ENCODE results near the gene ITM2B.
"Not testable (repeated sequence)": the region's sequence is repeated elsewhere in the genome, so short reads cannot be mapped to it uniquely, and the experiment has no call there.

ITM2B gene

DNA sequence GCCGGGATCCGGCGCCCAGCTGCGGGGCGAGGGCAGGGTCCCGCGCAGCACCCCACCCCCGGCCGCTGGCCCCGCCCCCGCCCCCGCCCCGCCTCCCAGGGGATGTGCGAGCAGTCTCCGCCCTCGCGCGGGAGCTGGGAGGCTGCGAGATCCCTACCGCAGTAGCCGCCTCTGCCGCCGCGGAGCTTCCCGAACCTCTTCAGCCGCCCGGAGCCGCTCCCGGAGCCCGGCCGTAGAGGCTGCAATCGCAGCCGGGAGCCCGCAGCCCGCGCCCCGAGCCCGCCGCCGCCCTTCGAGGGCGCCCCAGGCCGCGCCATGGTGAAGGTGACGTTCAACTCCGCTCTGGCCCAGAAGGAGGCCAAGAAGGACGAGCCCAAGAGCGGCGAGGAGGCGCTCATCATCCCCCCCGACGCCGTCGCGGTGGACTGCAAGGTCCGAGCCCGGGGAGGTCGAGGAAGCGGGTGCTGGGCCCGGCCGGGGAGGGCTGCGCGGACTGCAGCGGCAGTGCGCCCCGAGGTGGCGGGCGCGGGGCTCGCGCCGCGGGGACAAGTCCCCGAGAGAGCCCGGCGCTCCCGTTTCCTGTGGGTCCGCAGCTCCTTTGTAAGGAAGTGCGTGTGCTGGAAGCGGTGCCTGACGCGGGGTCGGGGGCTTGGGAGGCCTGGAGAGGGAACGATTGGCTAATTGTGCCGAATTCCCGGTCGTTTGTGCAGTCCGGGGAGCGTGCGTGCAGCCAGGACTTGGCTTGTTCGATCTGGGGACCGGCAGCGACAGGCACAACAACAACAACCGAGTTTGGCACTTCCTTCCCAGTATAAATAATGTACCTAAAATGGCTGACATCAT, at the start of gene ITM2B:
ITM2B (plus strand) TSS at position 161 of the 843 bp plus-strand sequence; CDS start at position 316, 155 bp downstream.
- DNase-seq, result peak; percentile 24

DNA sequence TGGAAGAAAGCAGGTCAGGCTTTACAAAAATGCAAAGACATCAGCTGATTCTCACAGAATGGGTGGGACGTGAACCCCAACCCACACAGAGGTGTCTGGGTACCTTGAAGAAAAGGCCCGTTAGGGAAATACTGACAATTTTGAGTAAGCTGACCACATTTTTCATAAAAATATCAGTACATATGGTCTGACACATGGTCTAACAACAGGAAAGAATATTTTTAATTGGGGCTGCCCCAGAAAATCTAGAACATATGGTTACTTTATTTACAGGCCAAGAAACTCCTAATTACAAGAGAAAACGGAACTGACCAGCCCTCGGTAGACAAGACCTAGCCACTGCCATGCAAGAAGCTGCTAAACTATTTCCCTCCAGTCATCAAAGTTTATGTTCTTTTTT, 48.7 kb upstream of the ITM2B start:
- DNase-seq, result peak; percentile 53

DNA sequence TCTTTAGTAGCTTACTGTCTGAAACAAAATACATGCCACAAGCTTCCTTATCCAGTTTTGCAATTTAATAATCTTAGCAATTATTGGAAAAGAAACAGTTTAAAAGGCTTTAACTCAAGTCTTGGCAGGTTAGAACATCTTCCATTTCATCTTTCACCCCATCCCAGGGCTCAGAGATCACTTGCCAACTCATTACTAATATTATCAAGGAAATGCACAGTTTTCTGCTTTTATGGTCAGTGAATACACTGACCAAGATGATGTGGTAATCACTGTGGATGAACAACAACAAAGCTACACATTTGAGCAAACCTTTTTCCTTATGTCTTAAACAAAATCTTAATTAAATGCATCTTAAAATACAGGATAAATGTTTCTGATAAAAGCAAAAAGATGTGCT, 48.0 kb upstream of the ITM2B start:
- no peak for DNase-seq

DNA sequence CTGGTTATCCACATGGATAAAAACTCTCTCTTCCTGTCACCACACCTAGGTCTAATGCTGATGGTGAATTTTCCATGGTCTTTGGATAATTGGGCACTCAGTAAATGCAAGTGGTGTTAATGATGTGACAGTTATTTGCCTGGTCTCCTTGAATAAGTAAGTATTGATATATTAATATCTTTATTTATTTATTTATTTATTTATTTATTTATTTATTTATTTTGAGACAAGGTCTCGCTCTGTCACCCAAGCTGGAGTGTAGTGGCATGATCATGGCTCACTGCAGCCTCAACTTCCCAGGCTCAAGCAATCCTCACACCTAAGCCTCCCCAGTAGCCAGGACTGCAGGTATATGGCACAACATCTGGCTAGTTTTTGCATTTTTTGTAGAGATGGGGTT, 46.3 kb upstream of the ITM2B start:
- no peak for DNase-seq

DNA sequence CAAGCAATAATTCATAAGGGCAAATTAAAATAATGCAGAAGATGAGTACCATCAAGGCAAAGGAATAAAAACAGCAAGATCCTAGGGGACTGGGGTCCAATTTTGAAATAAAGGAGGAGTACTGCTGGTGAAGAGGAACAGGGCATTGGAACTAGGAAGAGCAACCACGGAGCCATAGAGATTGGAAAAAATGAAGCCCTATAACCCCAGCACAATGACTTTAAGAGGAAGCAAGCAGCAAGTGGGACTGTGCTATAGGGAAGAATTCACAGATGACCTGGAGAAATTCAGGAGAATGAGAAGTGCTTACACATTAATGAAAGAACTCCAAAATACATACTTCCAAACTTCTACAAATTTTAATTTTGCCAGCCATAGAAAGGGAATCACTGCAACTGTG, 44.9 kb upstream of the ITM2B start:
- no peak for DNase-seq

DNA sequence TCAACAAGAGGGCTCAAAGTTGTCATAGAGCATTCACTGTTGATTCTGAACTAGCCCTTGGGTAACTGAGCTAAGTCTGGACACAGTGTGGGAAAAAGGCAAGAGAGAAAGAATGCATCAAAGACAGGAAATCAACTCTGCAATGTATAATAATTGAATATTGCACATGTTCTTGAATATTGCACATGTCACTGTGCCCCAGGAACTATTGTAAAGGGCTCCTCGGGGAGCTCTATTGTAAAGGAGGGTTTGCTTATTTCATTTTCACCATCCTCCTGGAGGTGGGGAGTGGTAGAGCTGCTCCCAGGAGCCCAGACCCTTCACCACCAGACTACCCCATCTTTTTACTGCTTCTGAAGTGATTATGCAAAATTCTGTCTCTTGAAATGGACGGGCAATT, 44.4 kb upstream of the ITM2B start:
- DNase-seq, result no peak

DNA sequence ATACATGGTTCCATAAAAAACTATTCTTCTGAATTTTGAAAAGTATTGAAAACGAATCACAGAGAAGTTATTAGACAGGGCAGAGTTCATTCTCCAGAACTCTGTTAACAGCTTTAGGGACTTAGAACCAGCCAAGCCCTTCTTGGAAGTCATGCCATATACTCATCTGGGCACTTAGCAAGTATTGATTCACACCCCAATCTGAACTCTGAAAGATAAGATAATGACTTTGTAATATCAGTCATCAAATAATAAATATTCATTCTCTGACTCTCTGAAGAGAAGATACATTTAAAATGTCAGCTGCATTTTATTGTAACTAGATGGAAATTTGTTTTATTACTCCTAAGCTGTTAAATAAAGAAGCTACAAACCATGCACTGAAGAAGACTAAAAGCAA, 43.8 kb upstream of the ITM2B start:
- DNase-seq, result no peak

DNA sequence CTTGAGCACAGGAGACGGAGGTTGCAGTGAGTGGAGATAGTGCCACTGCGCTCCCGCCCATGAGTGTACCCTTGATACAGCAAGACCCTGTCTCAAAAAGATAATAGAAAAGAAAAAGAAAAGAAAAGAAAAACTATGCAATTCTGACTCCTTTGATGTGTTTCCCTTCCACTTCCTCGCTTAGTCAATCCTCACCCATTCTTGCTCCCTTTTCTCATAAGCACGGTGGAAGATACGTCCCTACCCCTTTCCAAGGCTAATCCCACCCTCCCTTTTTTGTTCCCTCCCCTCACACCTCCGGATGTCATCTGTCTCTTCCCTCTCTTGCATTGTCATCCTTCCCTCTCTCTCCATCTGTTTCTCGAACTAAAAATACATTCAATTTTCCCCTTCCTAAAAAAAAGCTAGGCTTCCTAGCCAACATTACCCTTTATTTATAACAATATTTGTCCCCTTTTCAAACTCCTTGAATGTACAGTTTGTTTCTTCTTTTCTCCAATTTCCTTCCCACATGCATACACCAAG, 40.5 kb upstream of the ITM2B start:
- DNase-seq, result peak; percentile 34

DNA sequence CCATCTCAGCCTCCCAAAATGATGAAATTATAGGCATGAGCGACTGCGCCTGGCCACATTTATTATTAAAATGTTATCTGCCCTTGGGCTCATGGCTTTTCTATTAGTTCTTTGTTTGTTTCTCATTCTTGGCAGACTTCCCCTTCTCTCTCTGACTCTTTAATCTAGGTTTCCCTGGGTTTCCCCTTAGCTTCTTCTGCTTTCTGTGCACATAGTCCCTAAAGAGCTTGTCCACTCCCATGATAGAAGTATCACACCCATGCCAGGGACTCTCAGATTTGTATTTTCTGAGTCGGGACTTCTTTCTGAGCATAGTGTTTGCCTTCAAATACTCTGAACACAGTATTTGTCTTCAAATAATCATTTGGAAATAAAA, 38.6 kb upstream of the ITM2B start:
- DNase-seq, result no peak

DNA sequence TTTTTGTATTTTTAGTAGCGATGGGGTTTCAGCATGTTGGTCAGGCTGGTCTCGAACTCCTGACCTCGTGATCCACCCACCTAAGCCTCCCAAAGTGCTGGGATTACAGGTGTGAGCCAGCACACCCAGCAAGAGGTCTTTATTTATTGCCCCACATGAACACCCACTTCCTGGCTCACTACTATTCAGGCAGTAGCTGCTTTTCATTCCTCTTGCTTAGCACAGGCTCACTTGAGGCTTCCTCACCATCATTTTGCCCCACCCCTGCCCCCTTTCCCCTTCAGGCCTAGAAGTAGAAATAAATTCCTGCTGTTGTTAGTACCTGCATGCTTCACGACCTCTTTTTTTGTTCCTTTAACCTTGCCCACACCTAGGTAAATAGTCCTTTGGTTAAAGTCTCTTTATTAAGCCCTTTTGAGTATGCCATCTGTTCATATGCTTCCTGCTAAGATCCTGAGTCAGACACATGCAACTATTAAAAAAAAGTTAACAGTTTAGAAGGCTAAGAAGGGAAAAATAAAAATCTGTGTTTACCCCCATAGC, 33.5 kb upstream of the ITM2B start:
- DNase-seq, result no peak

DNA sequence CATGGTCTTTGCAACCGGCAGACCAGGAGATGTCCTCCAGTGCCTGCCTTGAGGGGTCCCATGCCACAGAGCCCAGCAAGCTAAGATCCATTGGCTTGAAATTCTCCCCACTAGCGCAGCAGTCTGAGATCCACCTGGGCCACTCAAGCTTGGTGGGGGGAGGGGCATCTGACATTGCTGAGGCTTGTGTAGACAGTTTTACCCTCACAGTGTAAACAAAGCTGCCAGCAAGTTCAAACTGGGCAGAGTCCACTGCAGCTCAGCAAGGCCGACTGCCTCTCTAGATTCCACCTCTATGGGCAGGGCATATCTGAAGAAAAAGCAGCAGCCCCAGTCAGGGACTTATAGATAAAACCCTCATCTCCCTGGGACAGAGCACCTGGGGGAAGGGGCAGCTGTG, 32.0 kb upstream of the ITM2B start:
- DNase-seq, result no peak

DNA sequence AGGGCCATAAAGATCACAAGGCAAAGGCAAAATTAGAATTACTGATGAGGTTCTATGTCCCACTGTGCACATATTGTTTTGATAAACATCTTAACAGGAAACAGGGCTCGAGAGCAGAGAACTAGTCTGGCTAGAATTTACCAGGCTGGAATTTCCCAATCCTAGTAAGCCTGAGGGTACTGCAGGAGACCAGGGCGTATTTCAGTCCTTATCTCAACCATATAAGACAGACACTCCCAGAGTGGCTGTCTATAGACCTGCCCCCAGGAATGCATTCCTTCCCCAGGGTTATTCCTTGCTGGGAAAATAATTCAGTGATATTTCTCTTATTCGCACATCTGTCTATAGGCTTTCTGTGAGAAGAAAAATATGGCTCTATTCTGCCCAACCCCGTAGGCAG, 25.8 kb upstream of the ITM2B start:
- DNase-seq, result not testable (repeated sequence)

DNA sequence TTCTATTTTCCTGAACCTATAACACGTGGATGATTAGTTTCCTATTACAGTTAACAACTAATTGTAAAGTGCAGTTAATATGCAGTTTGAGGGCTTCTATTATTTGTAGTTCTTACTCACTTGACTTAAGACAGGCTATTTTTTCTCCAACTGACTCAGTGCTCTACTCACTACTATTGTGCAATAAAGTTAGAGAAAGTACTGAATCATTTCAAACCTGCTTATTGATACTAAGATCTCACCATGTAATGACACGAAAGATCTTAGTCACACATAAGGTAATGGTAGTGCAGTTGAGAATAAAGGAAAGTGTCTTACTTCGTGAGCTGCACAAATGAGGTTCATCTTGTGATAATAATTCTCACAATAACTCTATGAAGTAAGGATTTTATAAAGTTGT, 22.8 kb upstream of the ITM2B start:
- DNase-seq, result no peak

DNA sequence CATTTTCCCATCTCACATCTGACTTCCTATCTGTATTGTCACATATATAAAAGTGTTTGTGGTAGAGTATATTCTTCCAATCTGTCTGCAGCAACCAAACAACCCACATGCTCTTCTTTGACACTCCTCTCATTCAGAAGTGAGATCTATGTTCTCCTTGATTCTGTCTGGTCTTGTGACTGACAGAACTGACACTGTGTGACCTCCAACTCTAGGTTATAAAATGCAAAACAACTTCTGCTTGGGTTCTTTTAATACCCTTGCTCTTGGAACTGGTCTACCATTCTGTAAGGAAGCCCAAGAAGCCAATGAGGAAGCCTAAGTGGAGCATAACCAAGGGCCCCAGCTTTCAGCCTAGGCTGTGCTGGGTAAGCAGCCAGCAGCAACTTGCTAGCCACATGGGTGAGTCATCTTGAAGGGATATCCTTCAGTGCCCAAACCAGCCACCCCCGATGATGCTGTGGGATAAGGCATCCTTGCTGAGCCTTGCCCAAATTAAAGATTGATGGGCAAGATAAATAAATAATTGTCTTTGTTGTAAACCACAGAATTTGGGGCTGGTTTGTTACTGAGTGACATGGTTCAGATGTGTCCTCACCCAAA, 18.4 kb upstream of the ITM2B start:
- DNase-seq, result no peak

DNA sequence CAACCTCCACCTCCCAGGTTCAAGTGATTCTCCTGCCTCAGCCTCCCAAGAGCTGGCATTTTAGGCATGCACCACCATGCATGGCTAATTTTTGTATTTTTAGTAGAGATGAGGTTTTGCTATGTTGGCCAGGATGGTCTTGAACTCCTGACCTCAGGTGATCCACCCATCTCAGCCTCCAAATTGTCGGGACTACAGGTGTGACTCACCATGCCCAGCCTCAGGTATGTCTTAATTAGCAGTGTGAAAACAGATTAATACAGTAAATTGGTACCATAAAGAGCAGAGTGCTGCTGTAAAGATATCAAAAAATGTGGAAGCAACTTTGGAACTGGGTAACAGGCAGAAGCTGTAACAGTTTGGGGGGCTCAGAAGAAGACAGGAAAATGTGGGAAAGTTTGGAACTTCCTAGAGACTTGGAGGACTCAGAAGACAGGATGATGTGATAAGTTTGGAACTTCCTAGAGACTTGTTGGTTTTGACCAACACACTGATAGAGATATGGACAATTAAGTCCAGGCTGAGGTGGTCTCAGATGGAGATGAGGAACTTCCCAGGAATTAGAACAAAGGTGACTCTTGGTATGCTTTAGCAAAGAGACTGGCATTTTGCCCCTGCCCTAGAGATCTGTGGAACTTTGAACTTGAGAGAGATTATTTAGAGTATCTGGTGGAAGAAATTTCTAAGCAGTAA, 17.3 kb upstream of the ITM2B start:
- not testable (repeated sequence) for DNase-seq

DNA sequence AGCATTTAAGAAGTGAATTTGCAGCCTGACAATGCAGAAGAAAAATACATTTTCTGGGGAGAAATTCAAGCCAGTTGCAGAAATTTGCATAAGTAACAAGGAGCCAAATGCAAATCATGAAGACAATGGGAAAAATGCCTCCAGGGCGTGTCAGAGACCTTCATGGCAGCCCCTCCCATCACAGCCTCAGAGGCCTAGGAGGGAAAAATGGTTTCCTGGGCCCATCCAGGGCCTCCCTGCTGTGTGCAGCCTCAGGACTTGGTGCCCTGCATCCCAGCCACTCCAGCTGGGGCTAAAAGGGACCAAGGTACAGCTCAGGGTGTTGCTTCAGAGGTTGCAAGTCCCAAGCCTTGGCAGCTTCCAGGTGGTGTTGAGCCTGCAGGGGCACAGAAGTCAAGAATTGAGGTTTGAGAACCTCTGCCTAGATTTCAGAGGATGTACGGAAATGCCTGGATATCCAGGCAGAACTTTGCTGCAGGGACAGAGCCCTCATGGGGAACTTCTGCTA, 16.7 kb upstream of the ITM2B start:
- no peak for DNase-seq

DNA sequence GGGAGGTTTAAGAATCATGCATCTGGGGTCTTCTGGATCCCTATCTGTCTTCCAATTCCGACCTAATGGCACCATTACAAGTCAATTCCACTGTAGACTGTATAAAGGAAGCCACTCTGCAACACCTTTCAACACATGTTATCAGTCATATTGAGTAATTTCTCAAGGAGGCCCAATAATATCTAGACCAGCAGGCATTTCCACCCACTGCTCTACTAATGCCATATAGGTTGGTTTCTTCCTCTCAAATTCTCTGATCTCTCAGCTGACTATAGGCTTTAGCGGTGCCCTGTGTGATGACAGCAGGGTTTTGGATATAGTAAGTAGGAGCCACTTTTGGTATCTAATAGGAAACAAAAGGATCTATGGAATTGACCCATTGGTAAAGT, 12.4 kb upstream of the ITM2B start:
- DNase-seq, result no peak

DNA sequence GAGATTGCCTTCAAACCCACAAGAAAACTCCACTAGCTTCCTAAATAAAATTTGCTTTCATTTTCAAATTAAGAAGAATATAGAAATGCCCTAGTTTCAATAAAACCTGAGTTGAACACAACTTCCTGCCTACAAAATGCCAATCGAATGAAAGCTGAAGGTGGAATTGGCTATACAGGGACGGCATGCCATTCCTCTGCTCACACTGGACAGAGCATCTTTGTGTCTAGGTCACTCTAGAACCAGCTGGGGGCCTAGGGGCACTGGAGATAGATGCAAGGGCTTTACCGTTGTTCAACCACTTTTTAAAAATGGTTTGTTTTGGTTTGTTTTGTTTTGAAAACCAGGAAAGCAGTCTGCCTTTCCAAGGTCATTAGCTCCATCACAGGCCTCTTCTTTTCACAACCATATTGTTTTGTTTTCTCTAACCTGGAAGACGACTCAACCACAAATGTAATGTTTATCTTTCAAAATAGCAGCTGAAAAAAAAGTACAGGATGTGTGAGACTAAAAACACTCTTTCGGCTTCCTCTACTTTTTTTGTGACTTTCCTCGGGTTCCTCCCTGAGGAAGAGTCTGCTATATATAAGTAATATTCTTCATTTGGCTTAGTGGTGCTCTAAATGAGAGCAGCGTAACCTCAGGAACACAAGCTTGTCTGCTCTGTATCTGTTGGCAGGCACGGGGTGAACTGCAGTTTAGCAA, 11.9 kb upstream of the ITM2B start:
- DNase-seq, result no peak

DNA sequence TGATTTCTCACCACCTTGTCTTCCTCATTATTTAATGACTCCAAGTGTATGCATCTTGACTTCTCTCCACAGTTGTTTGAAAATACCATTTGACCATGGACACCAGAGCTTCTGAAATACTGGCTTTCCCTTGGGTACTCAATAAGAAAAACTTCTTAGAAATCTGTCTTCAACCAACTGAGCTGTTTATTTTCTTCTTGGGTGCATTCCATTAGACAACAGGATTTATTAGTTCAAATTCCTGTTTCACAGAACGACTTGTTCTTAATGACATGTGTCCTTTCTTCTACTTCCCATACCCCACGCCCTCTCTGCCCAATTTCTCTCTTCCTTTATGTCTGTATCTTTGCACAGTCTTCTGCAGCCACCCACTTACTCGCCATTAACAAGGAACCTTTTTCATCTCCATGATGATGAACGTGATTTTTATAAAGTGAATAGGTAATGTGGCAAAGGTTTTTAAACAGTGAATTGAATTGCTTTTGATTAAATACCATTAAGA, 11.3 kb upstream of the ITM2B start:
- no peak for DNase-seq

DNA sequence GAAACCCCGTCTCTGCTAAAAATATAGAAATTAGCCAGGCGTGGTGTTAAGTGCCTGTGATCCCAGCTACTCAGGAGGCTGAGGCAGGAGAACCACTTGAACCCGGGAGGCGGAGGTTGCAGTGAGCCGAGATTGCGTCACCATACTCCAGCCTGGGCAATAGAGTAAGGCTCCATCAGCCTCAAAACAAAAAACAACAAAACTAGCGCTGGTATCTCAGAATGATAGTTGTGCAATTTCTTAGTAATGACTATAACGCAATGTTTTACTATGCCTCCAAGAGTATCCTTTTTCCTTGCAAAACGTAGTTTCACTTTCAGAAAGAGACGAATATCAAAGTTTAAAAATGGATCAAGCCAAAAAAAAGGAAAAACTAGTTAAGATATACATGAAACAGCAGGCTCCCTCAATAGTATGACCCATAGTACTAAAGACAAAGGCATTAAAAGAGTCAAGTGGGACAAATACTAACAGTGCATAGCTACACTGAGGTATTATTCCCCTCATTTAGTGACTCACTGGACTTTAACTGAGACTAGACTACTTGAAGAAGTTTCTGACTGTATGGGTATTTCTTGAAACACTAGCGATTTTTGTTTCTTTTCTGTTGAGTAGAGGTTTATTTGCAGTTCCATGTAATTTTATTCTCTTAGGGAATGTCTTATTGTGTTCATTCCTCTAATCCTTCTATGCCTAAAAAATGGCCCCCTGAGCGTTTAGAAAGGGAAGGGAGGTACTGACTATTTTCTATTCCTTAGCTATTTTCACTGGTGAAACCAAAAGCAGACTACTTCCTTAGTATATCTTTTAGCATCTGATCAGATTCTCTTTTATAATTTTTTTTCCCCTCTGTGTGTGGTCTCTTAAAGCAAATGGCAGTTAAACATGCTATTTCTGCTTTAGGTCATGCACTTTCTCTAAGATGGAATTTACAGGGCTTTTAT, 10.4 kb upstream of the ITM2B start:
- DNase-seq, result no peak

DNA sequence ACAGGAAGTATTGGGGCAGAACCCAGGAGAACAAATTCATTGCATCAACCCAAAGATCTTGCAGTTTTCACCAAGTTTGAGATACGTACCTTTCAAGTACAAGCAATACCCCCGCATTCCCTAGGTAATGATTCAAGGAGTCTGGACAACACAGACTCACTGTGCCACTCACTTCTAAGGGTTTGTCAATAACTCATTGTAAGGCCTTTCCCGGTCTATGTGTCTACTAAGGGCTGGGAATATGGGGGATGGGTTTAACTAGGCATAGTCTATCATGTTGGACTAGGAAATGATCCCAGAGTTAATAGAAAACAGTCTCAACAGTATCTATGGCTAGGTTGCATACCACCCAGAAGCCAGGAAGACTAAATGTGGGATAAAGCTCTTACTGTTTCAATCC, 8.3 kb upstream of the ITM2B start:
- DNase-seq, result no peak
